ENCODE results near the gene HBS1L.
A peak's percentile ranks its signal among the peaks of the same experiment; 100 is the strongest.

Gene HBS1L

GRCh38 chr6:135033238-135033637 is 21.4 kb downstream of the HBS1L start:
- DNase-seq (ENCODE audit: low read depth), result no peak

GRCh38 chr6:135030532-135031178 is 24.0 kb downstream of the HBS1L start:
- DNase-seq (ENCODE audit: low read depth), result no peak

- DNase-seq (ENCODE audit: low read depth), result no peak
These were observed 24.6 kb downstream of the HBS1L start for GRCh38 chr6:135030056-135030473.

GRCh38 chr6:135025775-135026174 is 28.8 kb downstream of the HBS1L start:
- DNase-seq (ENCODE audit: low read depth), result no peak

- DNase-seq (ENCODE audit: low read depth), result no peak
These were observed 29.4 kb downstream of the HBS1L start for GRCh38 chr6:135025175-135025574.

GRCh38 chr6:135022050-135022697 is 32.4 kb downstream of the HBS1L start:
- no peak for DNase-seq (ENCODE audit: low read depth)

- DNase-seq (ENCODE audit: low read depth), result no peak
These were observed 33.1 kb downstream of the HBS1L start for GRCh38 chr6:135021310-135022049.

GRCh38 chr6:135018941-135019340 is 35.7 kb downstream of the HBS1L start:
- no peak for DNase-seq (ENCODE audit: low read depth)

GRCh38 chr6:135018052-135018451 is 36.6 kb downstream of the HBS1L start:
- no peak for DNase-seq (ENCODE audit: low read depth)

- DNase-seq (ENCODE audit: low read depth), result no peak
These were observed 40.2 kb downstream of the HBS1L start for GRCh38 chr6:135014353-135014832.

- no peak for DNase-seq (ENCODE audit: low read depth)
These were observed 41.4 kb downstream of the HBS1L start for GRCh38 chr6:135013211-135013610.

GRCh38 chr6:135012764-135013163 is 41.9 kb downstream of the HBS1L start:
- peak; percentile 51 for DNase-seq (ENCODE audit: low read depth)

GRCh38 chr6:135012349-135012748 is 42.3 kb downstream of the HBS1L start:
- DNase-seq (ENCODE audit: low read depth), result no peak

GRCh38 chr6:135008941-135009290 is 45.7 kb downstream of the HBS1L start:
- no peak for DNase-seq (ENCODE audit: low read depth)

GRCh38 chr6:135008072-135008940 is 46.3 kb downstream of the HBS1L start:
- DNase-seq (ENCODE audit: low read depth), result no peak

- DNase-seq (ENCODE audit: low read depth), result no peak
These were observed 48.2 kb downstream of the HBS1L start for GRCh38 chr6:135006386-135006914.

GRCh38 chr6:135004399-135004798 is 50.2 kb downstream of the HBS1L start:
- no peak for DNase-seq (ENCODE audit: low read depth)

- DNase-seq (ENCODE audit: low read depth), result no peak
These were observed 51.5 kb downstream of the HBS1L start for GRCh38 chr6:135002974-135003703.

GRCh38 chr6:135002229-135002844 is 52.3 kb downstream of the HBS1L start:
- DNase-seq (ENCODE audit: low read depth), result no peak

GRCh38 chr6:134999107-134999506 is 55.5 kb downstream of the HBS1L start:
- no peak for DNase-seq (ENCODE audit: low read depth)
